DOHH2 (cell line): ENCODE data around the gene KRTCAP2.

Experiments
- CTCF ChIP-seq: fragments of 200-600 bp; sonication (generic); IDR thresholded peaks from one replicate; pipeline ENCODE4 v1.5.1; 2014; ENCODE audit warnings: antibody characterized with exemption, mild to moderate bottlenecking, low read depth, low read length; ENCODE audit not compliant: poor library complexity, severe bottlenecking
- EZH2phosphoT487 ChIP-seq: fragments of 200-600 bp; sonication (generic); IDR thresholded peaks from 2 replicates; pipeline ENCODE4 v1.6.1; 2017; ENCODE audit warnings: borderline replicate concordance, mild to moderate bottlenecking, antibody characterized with exemption, low read length, moderate library complexity, mixed read lengths

DNA sequence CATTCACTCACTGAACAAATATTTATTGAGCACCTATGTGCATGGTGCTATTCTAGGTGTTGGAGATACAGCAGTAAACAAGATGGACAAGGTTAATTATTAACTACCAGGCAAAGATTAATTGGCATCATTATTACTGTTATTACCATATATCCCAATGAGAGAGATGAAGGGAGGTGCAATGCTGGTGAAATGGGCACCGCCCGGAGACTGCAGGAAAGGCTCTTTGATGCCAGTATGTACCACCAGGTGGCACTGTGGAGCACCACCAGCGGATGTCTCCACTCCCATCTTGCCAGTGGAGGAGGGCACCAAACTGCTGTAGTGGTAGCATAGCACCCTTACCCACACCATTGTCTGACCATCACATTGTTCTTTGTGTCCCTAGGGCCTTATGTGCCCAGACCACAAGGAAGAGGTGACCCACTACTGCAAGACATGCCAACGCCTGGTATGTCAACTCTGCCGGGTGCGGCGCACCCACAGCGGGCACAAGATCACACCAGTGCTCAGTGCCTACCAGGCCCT, 3.5 kb upstream of the KRTCAP2 start:
- TF ChIP-seq CTCF (peak; percentile 91), EZH2phosphoT487 (no peak)
